Heart left ventricle (tissue), 16 donors: ENCODE measurements around the gene SLC39A10. TPM values are rescaled to one million over a fixed set of nuclear protein-coding genes. Genes with fewer than 3 reads are reported as not detected.

Experiments
- ATAC-seq, 4 donors: fragments of 200-7000 bp; cut with Tn5 transposase; one replicate each; pipeline ENCODE4 v1.9.1; 2020 to 2022; ENCODE audit warnings: moderate library complexity in 4 of 4, mild to moderate bottlenecking in 3 of 4, moderate number of reproducible peaks in 1 of 4
- DNase-seq, 5 donors: peaks; one replicate each; pipeline ENCODE4 v3.0.0-alpha.2; 2020
- H3K27ac ChIP-seq, 12 donors: fragments of 200-600 bp; sonication (generic) in 4 of 12; one replicate each; pipeline versions ENCODE4 v1.5.0 to v1.8.0; 2016 to 2022; ENCODE audit warnings: mild to moderate bottlenecking in 2 of 12
- H3K27me3 ChIP-seq, 9 donors: fragments of 200-600 bp; sonication (generic) in 2 of 9; one replicate each; pipeline versions ENCODE4 v1.5.1 to v1.8.0; 2016 to 2022; ENCODE audit warnings: mild to moderate bottlenecking in 3 of 9
- H3K36me3 ChIP-seq, 9 donors: fragments of 200-600 bp; sonication (generic) in 2 of 9; one replicate each; pipeline versions ENCODE4 v1.5.0 to v1.8.0; 2018 to 2022; ENCODE audit warnings: mild to moderate bottlenecking in 2 of 9
- H3K4me1 ChIP-seq, 12 donors: fragments of 200-600 bp; sonication (generic) in 4 of 12; one replicate each; pipeline versions ENCODE4 v1.5.0 to v1.8.0; 2016 to 2022; ENCODE audit warnings: mild to moderate bottlenecking in 3 of 12
- H3K4me3 ChIP-seq, 12 donors: fragments of 200-600 bp; sonication (generic) in 4 of 12; one replicate each; pipeline versions ENCODE4 v1.5.0 to v1.8.0; 2017 to 2022; ENCODE audit warnings: mild to moderate bottlenecking in 9 of 12, moderate library complexity in 4 of 12
- H3K9me3 ChIP-seq, 12 donors: fragments of 200-600 bp; sonication (generic) in 4 of 12; one replicate each; pipeline versions ENCODE4 v1.5.0 to v1.8.0; 2016 to 2022; ENCODE audit warnings: mild to moderate bottlenecking in 1 of 12
- CTCF ChIP-seq, 12 donors: fragments of 200-600 bp; sonication (generic) in 4 of 12; IDR thresholded peaks; one replicate each; pipeline versions ENCODE4 v1.5.0 to v1.8.0; 2018 to 2022; ENCODE audit warnings: antibody characterized with exemption in 12 of 12, mild to moderate bottlenecking in 5 of 12
- POLR2A ChIP-seq, 2 donors: fragments of 450-650 bp; IDR thresholded peaks; one replicate each; pipeline ENCODE4 v1.6.1; 2017; ENCODE audit warnings: antibody characterized with exemption in 2 of 2, mild to moderate bottlenecking in 2 of 2, moderate library complexity in 2 of 2
- WGBS, 4 donors: extraction: QIAGEN DNeasy Blood & Tissue Kit in 2 of 4; methylation state at CpG; one replicate each; pipeline versions ENCODE4 v1.1.5 to v1.1.7; 2013 to 2018; 5-methylcytosine and 5-hydroxymethylcytosine counted together
- intact Hi-C, 10 donors: fragments of 100-400 bp; cut with DNase I; formaldehyde crosslinking; loops; one replicate each; pipeline versions ENCODE4 v1.11.1 to v1.14.2; 2022
- polyA plus RNA-seq, 2 donors: library from polyadenylated mRNA; stranded (reverse); fragments of 200-250 nt; gene quantifications; one replicate each; pipeline ENCODE4 v1.2.3, GENCODE V29; 2013
- total RNA-seq, 9 donors: library from RNA; depleted of rRNA in 2 of 9; stranded (reverse); fragments of >200 nt in 2 of 9; fragmentation: NEBNext Ultra II Directional in 3 of 9; extraction: Animal tissue kit (Norgen Biotek cat#: 25700) in 3 of 9; gene quantifications; one replicate each; pipeline versions ENCODE4 v1.1.0 to v1.2.4, GENCODE V29; 2016 to 2023
- donor health status: ischemic (EF 13 %, LVEDD 7.1; RV severe dilation, severe dysfunction).
- donor health status: healthy with polysubstance abuse.
- donor health status: DM: no; HTN: yes; CAD: no.
- donor health status: DM: no; HTN: no; CAD: no.
- donor health status: ischemic (EF 25% LVEDD 6.9; RV normal size, moderate dysfunction).
- donor health status: ischemic (EF 25% LVEDD 5.7; RV mildly dilated, moderate dysfunction).
- donor health status: healthy.
- donor health status: DM: yes; HTN: yes; CAD: no.
- donor health status: ischemic (EF 35%, LVEDD 5.7; RV mildly dilated, moderate dysfunction).
- donor health status: nonischemic (EF 11% LVEDD 7.7; RV severe dilation, severe dysfunction).
- donor health status: DM: yes; HTN: yes; CAD: no.
- donor health status: PGD.
- donor health status: ischemic (EF 29% LVEDD 5.4; RV normal size, mild dysfunction).
- donor health status: nonischemic (EF 23%, LVEDD 6.1; RV moderate dilation, normal function).

SLC39A10 gene
- total and polyA plus RNA-seq, 11 donors, result 3.1 to 18.2 (median 9.2) TPM

- H3K27ac ChIP-seq, result no peak overlapping the region
- no peaks in the 10 kb centered on the region for H3K27me3 ChIP-seq
- ATAC-seq (no peak), DNase-seq (no peak)
- no peak overlapping the region for H3K4me3 ChIP-seq
- no peak for TF ChIP-seq CTCF (IDR thresholded peaks at IDR 0.05)
- TF ChIP-seq POLR2A (IDR thresholded peaks at IDR 0.05), result no peak
- peaks cover 0 to 10% (median 0%) of the 10 kb centered on the region in 9 donors for H3K36me3 ChIP-seq
- H3K9me3 ChIP-seq, result peaks cover 0 to 63% (median 18%) of the 10 kb centered on the region in 12 donors
- intact Hi-C loops, result no loop called here
- peaks cover 0 to 8% (median 0%) of the 10 kb centered on the region in 12 donors for H3K4me1 ChIP-seq
- 90 to 95% (median 92%) methylated on average over 1 of the region's 1 CpG for WGBS, 4 donors
Measured at GRCh38 chr2:195696012-195696411, 39.0 kb downstream of the SLC39A10 start.

GRCh38 chr2:195697681-195698220 is 40.7 kb downstream of the SLC39A10 start:
- peaks cover 0 to 7% (median 0%) of the 10 kb centered on the region in 9 donors for H3K36me3 ChIP-seq
- peaks cover 0 to 56% (median 19%) of the 10 kb centered on the region in 12 donors for H3K9me3 ChIP-seq
- 90 to 93% (median 92%) methylated on average over 3 of the region's 3 CpGs for WGBS, 4 donors
- no peaks in the 10 kb centered on the region for H3K27me3 ChIP-seq
- H3K4me3 ChIP-seq, result no peak overlapping the region
- H3K27ac ChIP-seq, result no peak overlapping the region
- intact Hi-C loops, result no loop called here
- peaks cover 0 to 8% (median 0%) of the 10 kb centered on the region in 12 donors for H3K4me1 ChIP-seq
- DNase-seq (no peak), ATAC-seq (no peak)
- TF ChIP-seq POLR2A (IDR thresholded peaks at IDR 0.05), result no peak
- TF ChIP-seq CTCF (IDR thresholded peaks at IDR 0.05), result no peak

- WGBS, 4 donors, result 64 to 94% (median 78%) methylated on average over 3 of the region's 3 CpGs
- Histone ChIP-seq H3K27ac (no peak overlapping the region), H3K4me3 (no peak overlapping the region), H3K36me3 (peaks cover 0 to 5% (median 0%) of the 10 kb centered on the region in 9 donors), H3K4me1 (peaks cover 0 to 8% (median 0%) of the 10 kb centered on the region in 12 donors), H3K9me3 (peaks cover 0 to 47% (median 19%) of the 10 kb centered on the region in 12 donors), H3K27me3 (no peaks in the 10 kb centered on the region)
- no peak for DNase-seq
- TF ChIP-seq CTCF (IDR thresholded peaks at IDR 0.05) (no peak), POLR2A (IDR thresholded peaks at IDR 0.05) (no peak)
- intact Hi-C loops, result no loop called here
- ATAC-seq, result no peak
Measured at GRCh38 chr2:195700480-195700879, 43.5 kb downstream of the SLC39A10 start.

- intact Hi-C loops, result no loop called here
- H3K9me3 ChIP-seq, result peaks cover 0 to 6% (median 0%) of the 10 kb centered on the region in 12 donors
- 60 to 68% (median 62%) methylated on average over 5 of the region's 5 CpGs for WGBS, 4 donors
- H3K27ac ChIP-seq, result no peak overlapping the region
- ATAC-seq (no peak), DNase-seq (no peak)
- no peaks in the 10 kb centered on the region for H3K27me3 ChIP-seq
- H3K36me3 ChIP-seq, result peaks cover 0 to 17% (median 0%) of the 10 kb centered on the region in 9 donors
- H3K4me1 ChIP-seq, result peaks cover 0 to 7% (median 0%) of the 10 kb centered on the region in 12 donors
- no peak for TF ChIP-seq CTCF (IDR thresholded peaks at IDR 0.05)
- H3K4me3 ChIP-seq, result no peak overlapping the region
Measured at GRCh38 chr2:195706161-195706900, 49.3 kb downstream of the SLC39A10 start.
